Measurements from ENCODE around the gene RNF169. TPM values are rescaled to one million over a fixed set of nuclear protein-coding genes. Genes with fewer than 3 reads are reported as not detected.

Gene RNF169
- total RNA-seq, 1 experiment from 2014 or later, result 13.0 TPM

GRCh38 chr11:74866557-74866956, 117.9 kb downstream of the RNF169 start:
- Histone ChIP-seq H3K79me2 (ENCODE audit: insufficient read depth, low read length) (no peaks in the 10 kb centered on the region), H2AK5ac (ENCODE audit: insufficient read length, low read length) (no peak overlapping the region), H3K27me3 (ENCODE audit: insufficient read depth, low read length) (no peaks in the 10 kb centered on the region), H2BK20ac (ENCODE audit: low read depth, low read length, poor library complexity, severe bottlenecking) (no peak overlapping the region), H3K4me2 (ENCODE audit: insufficient read depth, insufficient read length, low read length) (no peak overlapping the region), H3T11ph (ENCODE audit: low read length) (no peak overlapping the region), H3K23me2 (ENCODE audit: insufficient read length, low read depth, low read length, poor library complexity, severe bottlenecking) (no peaks in the 10 kb centered on the region), H2BK120ac (ENCODE audit: low read depth, low read length, poor library complexity, severe bottlenecking) (no peak overlapping the region), H4K5ac (ENCODE audit: insufficient read length, low read depth, low read length) (no peak overlapping the region), H3K79me1 (ENCODE audit: insufficient read depth, low read depth, low read length, poor library complexity, severe bottlenecking) (no peaks in the 10 kb centered on the region), H4K20me1 (ENCODE audit: control insufficient read depth, insufficient read depth, insufficient read length) (no peaks in the 10 kb centered on the region), H3K56ac (ENCODE audit: insufficient read length, low read depth, low read length) (no peak overlapping the region), H3K14ac (ENCODE audit: insufficient read depth, low read length) (no peak overlapping the region), H2AFZ (ENCODE audit: low read length) (no peak overlapping the region), H3K23ac (ENCODE audit: insufficient read length, low read depth, low read length) (no peak overlapping the region), H3K27ac (ENCODE audit: insufficient read length, low read depth, low read length) (no peak overlapping the region), H4K91ac (ENCODE audit: insufficient read length, low read depth, low read length) (no peak overlapping the region), H3K4ac (ENCODE audit: low read depth, low read length) (no peak overlapping the region), H3K9me3 (ENCODE audit: control insufficient read depth, low read depth, low read length) (peaks cover 43% of the 10 kb centered on the region), H4K8ac (replicated peaks; ENCODE audit: insufficient read length, low read depth, low read length) (no peak overlapping the region), H3K4me1 (ENCODE audit: insufficient read depth, low read length) (no peaks in the 10 kb centered on the region), H2BK5ac (ENCODE audit: insufficient read length, low read length) (no peak overlapping the region), H3K9ac (ENCODE audit: extremely low read depth, insufficient read length, low read length) (no peak overlapping the region), H2BK12ac (ENCODE audit: insufficient read length, low read depth, low read length) (no peak overlapping the region), H3K18ac (ENCODE audit: insufficient read length, low read depth, low read length) (no peak overlapping the region), H2BK15ac (ENCODE audit: low read depth, low read length) (no peak overlapping the region)
- 0 out of 4 replicates have a peak, but pooled peaks cover 0 to 4% of the 10 kb centered on the region in 2 experiments for H3K4me1 Mint-ChIP-seq
- H3K27ac Mint-ChIP-seq, result no peak overlapping the region
- TF ChIP-seq CTCF (conservative IDR thresholded peaks at IDR 0.05), result no peak
- H3K9me3 Mint-ChIP-seq, result peaks cover 68 to 73% of the 10 kb centered on the region in 2 experiments
- DNase-seq, result no peak
- peaks cover 83 to 96% (median 94%) of the 10 kb centered on the region in 3 experiments for H3K36me3 Mint-ChIP-seq (ENCODE audit: insufficient read depth in 1 of 3, low read depth in 3 of 3)
- no peak overlapping the region for H3K4me3 Mint-ChIP-seq
- H3K27me3 Mint-ChIP-seq (ENCODE audit: low read depth), result no peaks in the 10 kb centered on the region

All from H9 (cell line).